Stimulated activated CD4-positive, alpha-beta T cell treated with anti-CD3 and anti-CD28 coated beads, Interleukin-2, amount 100 ng/mL, for 24 hours (primary cell): ENCODE data around the gene GLRA1.
"Not testable (repeated sequence)": the region's sequence is repeated elsewhere in the genome, so short reads cannot be mapped to it uniquely, and the experiment has no call there.

Source experiments
- DNase-seq, 2 donors: peaks; one replicate each; pipeline ENCODE4 v3.0.0-alpha.2; 2020

The GLRA1 gene

DNA sequence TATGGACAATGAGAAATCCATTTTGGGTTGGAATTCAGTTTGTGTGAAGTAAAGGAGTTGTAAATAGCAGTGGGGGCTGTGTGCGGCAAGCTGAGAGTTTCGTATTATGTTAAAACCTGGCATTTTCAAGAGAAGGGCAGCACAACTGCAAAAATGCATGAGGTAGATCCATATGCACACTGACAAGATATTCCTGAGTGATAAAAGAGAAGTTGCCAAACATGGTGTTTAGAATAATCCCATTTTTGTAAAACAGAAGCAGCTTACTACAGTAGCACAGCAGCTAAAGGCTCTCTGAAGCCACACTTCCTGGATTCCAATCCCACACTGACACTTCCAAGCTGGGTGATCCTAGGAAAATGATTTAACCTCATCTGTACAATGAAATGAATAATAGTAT, 11.2 kb downstream of the GLRA1 start:
- no peak for DNase-seq

- no peak for DNase-seq
Observed at GRCh38 chr5:151912360-151912759, 12.3 kb downstream of the GLRA1 start.

- DNase-seq, result no peak
Observed at GRCh38 chr5:151911011-151911410, 13.6 kb downstream of the GLRA1 start.

DNA sequence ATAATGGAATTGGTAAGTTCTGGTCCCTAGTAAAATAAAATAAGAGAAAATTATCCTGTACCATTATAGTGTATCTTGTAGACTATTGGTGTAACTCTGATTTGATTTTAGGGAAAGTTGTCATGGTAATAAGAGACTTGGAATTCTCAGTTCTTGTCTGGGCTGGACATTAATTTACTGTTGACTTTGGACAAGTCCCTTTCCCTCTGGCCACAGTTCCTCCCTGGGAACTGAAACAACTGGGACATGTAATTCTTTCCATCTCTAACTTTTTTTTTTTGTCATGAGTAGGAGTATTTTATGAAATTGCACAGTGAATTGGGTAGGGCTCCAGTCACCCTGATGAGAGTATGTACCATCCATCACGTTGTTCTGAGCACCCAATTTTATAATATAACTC, 15.0 kb downstream of the GLRA1 start:
- DNase-seq, result no peak

DNA sequence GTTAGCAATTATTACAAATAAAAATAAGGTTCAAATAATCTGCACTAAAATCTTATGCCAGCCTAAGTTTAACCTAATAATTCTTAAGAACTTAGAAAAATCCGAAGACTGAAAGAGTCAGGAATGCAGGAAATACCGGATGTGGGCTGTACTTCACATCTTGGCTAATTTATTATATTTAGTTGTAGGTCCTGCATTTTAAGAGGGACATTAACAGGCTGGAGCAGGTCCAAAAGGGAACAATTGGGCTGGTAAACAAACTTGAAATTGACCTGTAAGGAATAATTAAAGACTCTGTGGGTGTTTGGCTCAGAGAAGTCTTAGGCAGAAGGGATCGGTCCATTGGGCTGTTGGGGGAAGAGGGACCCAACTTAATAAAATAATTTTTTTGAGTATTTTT, 18.4 kb downstream of the GLRA1 start:
- no peak for DNase-seq

- DNase-seq, result no peak
Observed at GRCh38 chr5:151905557-151905961, 19.1 kb downstream of the GLRA1 start.

GRCh38 chr5:151904909-151905308, 19.7 kb downstream of the GLRA1 start:
- no peak for DNase-seq

DNA sequence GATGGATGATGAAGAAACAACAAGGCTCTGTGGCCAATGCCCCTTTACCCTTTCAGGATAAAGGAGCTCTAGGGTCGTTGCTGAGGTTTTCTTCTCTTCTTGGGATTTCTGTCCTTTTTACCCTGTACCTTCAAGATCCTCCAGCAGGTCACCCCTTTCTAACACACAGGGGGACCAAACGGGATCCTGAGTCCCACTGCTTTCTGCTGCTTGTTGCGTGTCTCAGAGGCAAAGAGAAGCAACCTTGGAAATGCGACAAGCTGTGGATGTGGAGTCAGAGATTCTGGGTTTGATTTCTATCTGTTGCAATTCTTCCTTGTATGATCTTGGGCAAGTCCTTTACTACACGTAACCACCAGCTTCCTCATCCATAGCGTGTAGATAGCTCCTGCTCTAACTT, 20.5 kb downstream of the GLRA1 start:
- DNase-seq, result no peak

GRCh38 chr5:151903243-151903653, 21.4 kb downstream of the GLRA1 start:
- no peak for DNase-seq

GRCh38 chr5:151902215-151902614, 22.4 kb downstream of the GLRA1 start:
- DNase-seq, result no peak

DNA sequence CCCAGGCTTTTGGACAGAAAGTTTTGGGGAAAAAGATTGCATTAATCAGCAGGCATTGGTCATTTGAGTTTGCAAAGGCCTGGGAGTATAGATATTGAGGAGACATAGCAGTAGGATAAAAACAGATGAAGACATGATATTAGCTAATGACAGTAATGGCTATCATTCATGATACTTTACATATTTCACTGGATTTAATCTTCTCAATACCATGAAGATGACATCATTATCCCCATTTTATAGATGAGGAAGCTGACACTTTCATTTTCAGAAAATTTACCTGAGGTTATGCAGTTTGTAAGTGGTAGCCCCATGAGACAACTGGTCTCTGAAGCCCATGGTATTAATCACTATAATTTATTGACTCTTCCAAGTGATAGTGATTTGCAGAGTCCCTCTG, 23.0 kb downstream of the GLRA1 start:
- DNase-seq, result no peak

DNA sequence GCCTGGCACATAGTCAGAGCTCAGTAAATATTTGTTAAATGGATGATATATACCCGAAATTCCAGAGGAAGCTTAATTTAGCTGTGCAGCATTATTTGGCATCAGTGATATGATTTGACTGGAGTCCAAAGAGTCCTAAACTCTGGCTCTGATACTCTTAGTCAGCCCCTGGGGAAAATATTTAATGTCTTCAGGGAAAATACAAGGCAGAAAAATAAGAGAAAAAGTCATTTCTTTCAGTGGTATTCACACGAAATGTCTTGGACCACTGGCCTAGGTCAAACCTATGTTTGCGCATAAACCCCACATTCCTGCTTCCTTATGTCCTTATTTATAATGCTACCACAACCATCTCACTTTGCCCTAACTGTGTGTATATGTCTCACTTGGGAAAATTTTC, 23.8 kb downstream of the GLRA1 start:
- no peak for DNase-seq

GRCh38 chr5:151899399-151899798, 25.3 kb downstream of the GLRA1 start:
- no peak for DNase-seq

DNA sequence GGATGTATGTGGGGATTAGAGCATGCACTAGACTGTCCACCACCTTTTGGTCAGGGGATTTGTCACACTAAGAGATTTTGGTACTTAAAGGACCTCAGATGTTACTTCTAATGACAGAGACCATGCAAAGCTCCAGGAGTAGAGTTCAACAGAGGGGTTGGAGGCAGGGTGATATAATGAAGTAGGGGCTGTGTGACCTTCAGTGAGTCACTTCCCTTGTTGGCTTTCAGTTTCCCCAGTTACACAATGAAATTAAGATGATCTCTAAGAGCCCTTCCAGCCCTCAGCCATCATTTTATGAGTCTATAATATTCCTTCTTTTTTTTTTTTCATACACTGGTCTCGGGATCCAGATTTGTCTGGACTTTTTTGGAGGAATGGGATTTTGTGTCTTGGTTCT, 26.8 kb downstream of the GLRA1 start:
- no peak for DNase-seq

DNA sequence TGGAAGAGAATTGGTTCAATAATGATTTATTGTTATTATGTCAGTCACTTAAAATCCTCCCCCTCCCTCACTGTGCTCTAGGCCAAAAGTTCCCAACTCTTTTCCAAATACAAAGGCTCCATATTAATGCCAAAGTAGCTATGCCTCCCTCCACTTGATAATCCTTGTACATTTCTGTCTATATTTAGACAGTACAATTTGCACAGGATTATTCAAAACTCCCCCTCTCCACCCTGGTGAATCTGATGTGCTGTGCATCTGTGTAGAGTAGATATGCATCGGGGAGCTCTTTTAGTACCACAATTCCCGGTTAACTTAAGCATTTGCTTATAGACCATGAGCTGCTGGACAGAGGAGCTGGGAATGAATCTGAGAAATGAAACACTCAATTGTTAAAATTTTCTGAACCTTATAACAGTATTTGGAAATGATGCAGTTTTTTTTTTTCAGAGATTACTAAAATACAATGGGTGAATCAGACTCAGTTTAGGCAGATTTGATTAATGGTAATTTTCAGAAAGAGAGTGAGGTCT, 27.6 kb downstream of the GLRA1 start:
- DNase-seq, result no peak

GRCh38 chr5:151896031-151896691, 28.5 kb downstream of the GLRA1 start:
- DNase-seq, result no peak

DNA sequence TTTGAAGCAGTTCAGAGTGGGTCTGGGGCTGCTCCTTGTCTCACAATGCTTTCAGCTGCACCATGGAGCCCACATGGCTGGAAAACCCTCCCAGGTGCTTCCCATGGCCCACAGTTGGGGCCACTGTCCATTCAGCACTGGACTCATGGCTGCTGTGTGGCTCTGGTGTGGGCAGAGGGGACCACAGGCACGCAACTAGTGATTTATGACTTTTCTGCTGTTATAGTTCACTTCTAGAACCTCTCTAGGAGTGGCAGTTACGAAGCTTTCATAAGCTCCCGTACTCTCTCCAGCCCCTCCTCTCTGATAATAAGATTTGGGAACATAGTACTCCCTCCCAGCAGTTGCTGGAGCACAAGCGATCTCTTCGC, 29.0 kb downstream of the GLRA1 start:
- DNase-seq, result no peak

DNA sequence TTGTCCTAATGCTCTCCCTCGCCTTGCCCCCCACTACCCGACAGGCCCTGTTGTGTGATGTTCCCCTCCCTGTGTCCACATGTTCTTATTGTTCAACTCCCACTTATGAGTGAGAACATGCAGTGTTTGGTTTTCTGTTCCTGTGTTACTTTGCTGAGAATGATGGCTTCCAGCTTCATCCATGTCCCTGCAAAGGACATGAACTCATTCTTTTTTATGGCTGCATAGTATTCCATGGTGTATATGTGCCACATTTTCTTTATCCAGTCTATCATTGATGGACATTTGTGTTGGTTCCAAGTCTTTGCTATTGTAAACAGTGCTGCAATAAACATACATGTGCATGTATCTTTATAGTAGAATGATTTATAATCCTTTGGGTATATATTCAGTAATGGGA, 31.2 kb downstream of the GLRA1 start:
- DNase-seq, result not testable (repeated sequence)

DNA sequence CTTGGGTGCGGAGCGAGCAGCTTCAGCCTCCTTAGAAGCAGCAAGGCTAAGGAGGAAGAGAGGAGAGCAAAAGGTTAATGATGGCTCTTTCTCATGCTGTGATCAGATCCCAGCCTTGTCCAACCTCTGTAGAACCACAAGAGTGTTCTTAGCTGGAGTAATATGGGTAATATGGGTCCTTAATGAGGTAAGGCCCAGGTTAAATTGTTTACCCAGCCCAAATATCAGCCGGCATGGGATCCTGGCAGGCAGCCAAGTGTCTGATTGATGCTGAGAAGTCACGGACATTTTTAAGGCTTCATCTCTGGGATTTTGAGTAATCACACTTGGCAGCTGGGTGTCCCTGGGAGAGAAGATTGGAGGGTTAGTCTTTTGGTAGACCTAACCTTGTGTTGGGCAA, 32.3 kb downstream of the GLRA1 start:
- no peak for DNase-seq

GRCh38 chr5:151890299-151890698, 34.4 kb downstream of the GLRA1 start:
- DNase-seq, result no peak

GRCh38 chr5:151889614-151890013, 35.0 kb downstream of the GLRA1 start:
- DNase-seq, result no peak

DNA sequence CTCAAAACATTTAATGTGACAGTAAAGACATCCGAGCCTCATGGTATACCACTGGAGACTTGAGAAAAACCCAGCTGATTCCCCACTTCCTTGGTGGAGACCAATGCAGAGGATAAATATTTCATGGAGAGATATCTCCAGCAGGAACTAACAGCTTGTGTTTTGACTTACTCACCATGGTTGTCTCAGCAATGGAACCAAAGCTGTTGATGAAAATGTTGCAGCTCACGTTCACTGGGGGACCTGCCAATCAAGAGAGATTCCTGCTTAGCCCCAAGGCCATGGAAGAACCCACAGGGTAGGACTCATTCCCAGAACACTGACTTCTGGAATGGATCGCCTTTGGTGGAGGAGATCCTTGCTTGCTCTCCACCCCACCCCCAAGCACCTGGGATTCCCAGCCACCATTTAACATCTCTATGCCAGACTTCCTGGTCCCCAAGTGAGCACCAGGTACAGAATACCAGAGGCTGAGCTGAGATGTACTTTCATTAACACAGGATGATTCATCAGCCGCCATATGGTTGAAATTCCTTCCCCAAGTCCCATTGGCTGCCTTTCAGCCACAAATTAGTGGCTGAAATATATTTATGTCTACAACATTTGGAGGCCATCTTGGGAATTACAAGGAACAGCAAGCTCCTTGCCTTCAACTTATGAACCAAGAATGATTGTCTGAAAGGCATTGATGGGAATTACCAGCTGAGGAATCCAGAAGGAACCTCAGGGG, 37.9 kb downstream of the GLRA1 start:
- no peak for DNase-seq

DNA sequence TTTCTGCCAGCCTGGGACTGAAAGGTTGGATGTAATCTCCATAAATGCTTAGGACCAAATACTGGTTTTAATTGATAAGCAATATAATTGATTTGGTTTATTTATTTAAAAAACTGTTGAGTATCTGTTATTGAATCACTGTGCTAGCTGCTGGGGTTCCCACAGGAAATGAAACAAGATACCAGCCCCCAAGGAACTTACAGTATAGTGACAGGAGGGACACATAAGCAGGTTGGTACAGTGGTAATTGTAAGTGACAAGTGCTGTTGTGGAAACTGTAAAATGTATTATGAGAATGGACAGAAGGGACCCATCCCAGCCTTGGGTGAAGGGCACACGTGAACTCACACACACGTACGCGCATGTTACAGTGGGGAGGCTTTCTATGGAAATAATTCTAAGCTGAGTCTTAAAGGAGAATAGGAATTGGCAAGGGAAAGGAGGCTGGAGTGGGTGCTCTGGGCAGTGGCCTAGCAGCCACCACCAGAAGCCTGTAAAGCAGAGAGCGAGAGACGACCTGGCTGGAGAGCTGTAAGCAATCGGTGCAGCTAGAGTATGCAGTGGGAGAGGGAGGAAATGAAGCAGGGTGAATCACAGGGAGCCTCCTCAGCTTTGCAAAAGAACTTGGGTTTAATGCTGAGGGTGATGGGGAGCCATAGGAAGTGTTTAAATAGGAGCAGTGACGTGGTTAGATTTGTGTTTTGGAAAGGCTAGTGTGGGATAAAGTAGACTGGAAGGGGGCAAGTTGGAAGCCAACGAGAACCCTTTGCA, 39.3 kb downstream of the GLRA1 start:
- no peak for DNase-seq
